A172 (cell line): ENCODE results near the gene LIMS2. TPM values are rescaled to one million over a fixed set of nuclear protein-coding genes. Genes with fewer than 3 reads are reported as not detected.

Source experiments
- DNase-seq: peaks from one replicate; pipeline ENCODE4 v3.0.0-alpha.2; 2015; ENCODE audit warnings: low spot score
- total RNA-seq: library from RNA; depleted of rRNA; stranded (reverse); fragments of >200 nt; shearing (Covaris generic); gene quantifications from 2 replicates; pipeline ENCODE4 v1.2.3, GENCODE V29; 2014

LIMS2 gene
- total RNA-seq, 1 experiment from 2014 or later = 13.8 TPM

- DNase-seq = no peak
Observed at GRCh38 chr2:127622561-127623387, 52.6 kb downstream of the LIMS2 start.

- DNase-seq = no peak
Observed at GRCh38 chr2:127621981-127622431, 53.3 kb downstream of the LIMS2 start.

- DNase-seq = no peak
Observed at GRCh38 chr2:127620866-127621265, 54.5 kb downstream of the LIMS2 start.

GRCh38 chr2:127619877-127620705 lies 55.2 kb downstream of the LIMS2 start:
- DNase-seq = no peak

GRCh38 chr2:127619203-127619590 lies 56.1 kb downstream of the LIMS2 start:
- DNase-seq = no peak

GRCh38 chr2:127618551-127619202 lies 56.7 kb downstream of the LIMS2 start:
- DNase-seq = no peak

GRCh38 chr2:127615511-127616166 lies 59.7 kb downstream of the LIMS2 start:
- no peak for DNase-seq

GRCh38 chr2:127614731-127615130 lies 60.6 kb downstream of the LIMS2 start:
- DNase-seq = no peak

GRCh38 chr2:127614246-127614645 lies 61.1 kb downstream of the LIMS2 start:
- no peak for DNase-seq

GRCh38 chr2:127612111-127612822 lies 63.1 kb downstream of the LIMS2 start:
- DNase-seq = no peak

GRCh38 chr2:127611076-127611925 lies 64.0 kb downstream of the LIMS2 start:
- no peak for DNase-seq

GRCh38 chr2:127610561-127610960 lies 64.8 kb downstream of the LIMS2 start:
- no peak for DNase-seq

- no peak for DNase-seq
Observed at GRCh38 chr2:127609818-127610217, 65.5 kb downstream of the LIMS2 start.

GRCh38 chr2:127609031-127609751 lies 66.1 kb downstream of the LIMS2 start:
- no peak for DNase-seq

- no peak for DNase-seq
Observed at GRCh38 chr2:127608061-127609030, 67.0 kb downstream of the LIMS2 start.

GRCh38 chr2:127607399-127607908 lies 67.9 kb downstream of the LIMS2 start:
- no peak for DNase-seq

- no peak for DNase-seq
Observed at GRCh38 chr2:127606625-127607398, 68.5 kb downstream of the LIMS2 start.
